K562 (cell line): ENCODE data around the gene DHRS3. TPM values are rescaled to one million over a fixed set of nuclear protein-coding genes. Genes with fewer than 3 reads are reported as not detected.

Experiments used
- ATF4 ChIP-seq: fragments of 450-650 bp; formaldehyde crosslinking; IDR thresholded peaks from 2 replicates; pipeline ENCODE4 v1.4.0; 2022; ENCODE audit warnings: mild to moderate bottlenecking, moderate library complexity
- DACH1 ChIP-seq: fragments of 450-650 bp; IDR thresholded peaks from 2 replicates; pipeline ENCODE4 v1.6.1; 2018; ENCODE audit not compliant: partially characterized antibody
- FOXK2 ChIP-seq, 2 experiments: fragments of 450-650 bp; IDR thresholded peaks in 1 of 2; conservative IDR thresholded peaks in 1 of 2; 2 replicates each; pipeline ENCODE4 v1.6.1; 2016; ENCODE audit warnings: low read depth in 2 of 2, mild to moderate bottlenecking in 1 of 2
- GABPB1 ChIP-seq: sonication (generic); formaldehyde crosslinking; IDR thresholded peaks from 2 replicates; pipeline ENCODE4 v1.8.0; 2022; ENCODE audit warnings: mild to moderate bottlenecking, missing genetic modification reagents
- HNRNPLL ChIP-seq: fragments of 200-400 bp; formaldehyde crosslinking; IDR thresholded peaks from 2 replicates; pipeline ENCODE4 v1.6.1; 2017; ENCODE audit warnings: low read length, low read depth, mild to moderate bottlenecking; ENCODE audit not compliant: poor library complexity, severe bottlenecking
- POLR3G ChIP-seq: IDR thresholded peaks from 2 replicates; pipeline ENCODE4 v1.6.1; 2011; ENCODE audit not compliant: insufficient read length, insufficient replicate concordance; ENCODE audit errors: extremely low read depth
- SIX5 ChIP-seq, 2 experiments: IDR thresholded peaks; 2 replicates each; pipeline ENCODE4 v1.6.1; 2011; ENCODE audit warnings: low read length in 2 of 2, borderline replicate concordance in 1 of 2, low read depth in 1 of 2, mild to moderate bottlenecking in 1 of 2, moderate library complexity in 1 of 2; ENCODE audit not compliant: insufficient read depth in 1 of 2
- TOE1 ChIP-seq, 2 experiments: fragments of 450-650 bp in 1 of 2; sonication (generic) in 1 of 2; formaldehyde crosslinking in 1 of 2; IDR thresholded peaks; 2 replicates each; pipeline versions ENCODE4 v1.7.1 to v1.8.0; 2016 to 2022; ENCODE audit warnings: borderline replicate concordance in 2 of 2, mild to moderate bottlenecking in 2 of 2, antibody characterized with exemption in 1 of 2, inconsistent platforms in 1 of 2, low read depth in 1 of 2, missing genetic modification reagents in 1 of 2, moderate library complexity in 1 of 2
- ZNF12 ChIP-seq: sonication (generic); formaldehyde crosslinking; IDR thresholded peaks from 2 replicates; pipeline ENCODE4 v1.4.0; 2020; ENCODE audit warnings: mild to moderate bottlenecking, missing genetic modification reagents
- ZNF354B ChIP-seq: fragments of 250-450 bp; sonication (Bioruptor Pico); IDR thresholded peaks from 2 replicates; pipeline ENCODE4 v1.4.0; 2020
- ZNF431 ChIP-seq: sonication (generic); formaldehyde crosslinking; IDR thresholded peaks from 2 replicates; pipeline ENCODE4 v1.8.0; 2022; ENCODE audit warnings: mild to moderate bottlenecking, missing genetic modification reagents
- ZNF707 ChIP-seq: fragments of 250-450 bp; sonication (Bioruptor Pico); conservative IDR thresholded peaks from 2 replicates; pipeline ENCODE4 v1.8.0; 2022; ENCODE audit warnings: inconsistent platforms, mild to moderate bottlenecking, moderate library complexity
- polyA plus RNA-seq, 8 experiments: library from polyadenylated mRNA; depleted of rRNA in 4 of 8; stranded (reverse) in 5 of 8; unstranded in 3 of 8; fragments of >200 nt; fragmentation: Nextera tagmentation in 2 of 8; fragmentation: Illumina TruSeq in 1 of 8; extraction: Ambion mirVana in 2 of 8; extraction: Trizol in 1 of 8; gene quantifications; 2 replicates each; pipeline versions ENCODE4 v1.2.1 to v1.2.3, GENCODE V29; 2011 to 2014; ENCODE audit warnings: inconsistent platforms in 1 of 8, missing spikeins in 1 of 8
- total RNA-seq, 7 experiments: library from RNA; depleted of rRNA in 6 of 7; stranded (reverse); fragments of >200 nt in 6 of 7; fragmentation: Illumina TruSeq in 2 of 7; extraction: Trizol in 2 of 7; gene quantifications; 2 replicates each; pipeline versions ENCODE4 v1.2.1 to v1.2.3, GENCODE V29; 2011 to 2021; ENCODE audit warnings: low replicate concordance in 1 of 7
- TF ChIP-seq, protein P1 (sequence below), 2 experiments: fragments of 450-650 bp in 1 of 2; sonication (generic) in 1 of 2; formaldehyde crosslinking in 1 of 2; IDR thresholded peaks; 2 replicates each; pipeline versions ENCODE4 v1.7.1 to v1.9.0; 2016 to 2022; ENCODE audit warnings: inconsistent platforms in 1 of 2, mild to moderate bottlenecking in 1 of 2, missing genetic modification reagents in 1 of 2
- TF ChIP-seq, protein P2 (sequence below): fragments of 250-450 bp; sonication (Bioruptor Pico); IDR thresholded peaks from 2 replicates; pipeline ENCODE4 v1.4.0; 2020; ENCODE audit warnings: mild to moderate bottlenecking, moderate library complexity

Gene DHRS3
- total and polyA plus RNA-seq, 9 of the 15 experiments (the other 6 are each of a cell fraction or from before 2014, with no cell fraction given), result 21.0 to 116 (median 58.7) TPM

GRCh38 chr1:12541274-12542137 lies 76.5 kb downstream of the DHRS3 start (continued):
- TF ChIP-seq TOE1 (IDR thresholded peaks at IDR 0.05; ENCODE audit: borderline replicate concordance), result 0 out of 2 replicates have a peak, but pooled peaks have one; percentile 15
- TF ChIP-seq TOE1 (CRISPR knock-in tag; IDR thresholded peaks at IDR 0.05; ENCODE audit: borderline replicate concordance, low read depth), result no peak
- no peak for TF ChIP-seq POLR3G
- TF ChIP-seq ZNF354B (CRISPR knock-in tag), result no peak
- TF ChIP-seq ZNF707 (CRISPR knock-in tag), result no peak
- TF ChIP-seq DACH1, result no peak
- TF ChIP-seq, protein P1, sequence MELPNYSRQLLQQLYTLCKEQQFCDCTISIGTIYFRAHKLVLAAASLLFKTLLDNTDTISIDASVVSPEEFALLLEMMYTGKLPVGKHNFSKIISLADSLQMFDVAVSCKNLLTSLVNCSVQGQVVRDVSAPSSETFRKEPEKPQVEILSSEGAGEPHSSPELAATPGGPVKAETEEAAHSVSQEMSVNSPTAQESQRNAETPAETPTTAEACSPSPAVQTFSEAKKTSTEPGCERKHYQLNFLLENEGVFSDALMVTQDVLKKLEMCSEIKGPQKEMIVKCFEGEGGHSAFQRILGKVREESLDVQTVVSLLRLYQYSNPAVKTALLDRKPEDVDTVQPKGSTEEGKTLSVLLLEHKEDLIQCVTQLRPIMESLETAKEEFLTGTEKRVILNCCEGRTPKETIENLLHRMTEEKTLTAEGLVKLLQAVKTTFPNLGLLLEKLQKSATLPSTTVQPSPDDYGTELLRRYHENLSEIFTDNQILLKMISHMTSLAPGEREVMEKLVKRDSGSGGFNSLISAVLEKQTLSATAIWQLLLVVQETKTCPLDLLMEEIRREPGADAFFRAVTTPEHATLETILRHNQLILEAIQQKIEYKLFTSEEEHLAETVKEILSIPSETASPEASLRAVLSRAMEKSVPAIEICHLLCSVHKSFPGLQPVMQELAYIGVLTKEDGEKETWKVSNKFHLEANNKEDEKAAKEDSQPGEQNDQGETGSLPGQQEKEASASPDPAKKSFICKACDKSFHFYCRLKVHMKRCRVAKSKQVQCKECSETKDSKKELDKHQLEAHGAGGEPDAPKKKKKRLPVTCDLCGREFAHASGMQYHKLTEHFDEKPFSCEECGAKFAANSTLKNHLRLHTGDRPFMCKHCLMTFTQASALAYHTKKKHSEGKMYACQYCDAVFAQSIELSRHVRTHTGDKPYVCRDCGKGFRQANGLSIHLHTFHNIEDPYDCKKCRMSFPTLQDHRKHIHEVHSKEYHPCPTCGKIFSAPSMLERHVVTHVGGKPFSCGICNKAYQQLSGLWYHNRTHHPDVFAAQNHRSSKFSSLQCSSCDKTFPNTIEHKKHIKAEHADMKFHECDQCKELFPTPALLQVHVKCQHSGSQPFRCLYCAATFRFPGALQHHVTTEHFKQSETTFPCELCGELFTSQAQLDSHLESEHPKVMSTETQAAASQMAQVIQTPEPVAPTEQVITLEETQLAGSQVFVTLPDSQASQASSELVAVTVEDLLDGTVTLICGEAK (IDR thresholded peaks at IDR 0.05), result no peak
- TF ChIP-seq, protein P1 (CRISPR knock-in tag; IDR thresholded peaks at IDR 0.05), result no peak
- 0 out of 2 replicates have a peak, but pooled peaks have one; percentile 30 for TF ChIP-seq GABPB1 (CRISPR knock-in tag)
- no peak for TF ChIP-seq ZNF431 (CRISPR knock-in tag)
- TF ChIP-seq FOXK2 (conservative IDR thresholded peaks at IDR 0.05 in 1 of 2, IDR thresholded peaks at IDR 0.05 in 1 of 2; ENCODE audit: low read depth in 2 of 2), result no peak
- no peak for TF ChIP-seq ATF4 (CRISPR knock-in tag)
- TF ChIP-seq HNRNPLL, result no peak
- no peak for TF ChIP-seq ZNF12 (CRISPR knock-in tag)
- no peak for TF ChIP-seq SIX5 (IDR thresholded peaks at IDR 0.05; ENCODE audit: borderline replicate concordance in 1 of 2, insufficient read depth in 1 of 2, low read depth in 1 of 2, low read length in 2 of 2)
- TF ChIP-seq, protein P2, sequence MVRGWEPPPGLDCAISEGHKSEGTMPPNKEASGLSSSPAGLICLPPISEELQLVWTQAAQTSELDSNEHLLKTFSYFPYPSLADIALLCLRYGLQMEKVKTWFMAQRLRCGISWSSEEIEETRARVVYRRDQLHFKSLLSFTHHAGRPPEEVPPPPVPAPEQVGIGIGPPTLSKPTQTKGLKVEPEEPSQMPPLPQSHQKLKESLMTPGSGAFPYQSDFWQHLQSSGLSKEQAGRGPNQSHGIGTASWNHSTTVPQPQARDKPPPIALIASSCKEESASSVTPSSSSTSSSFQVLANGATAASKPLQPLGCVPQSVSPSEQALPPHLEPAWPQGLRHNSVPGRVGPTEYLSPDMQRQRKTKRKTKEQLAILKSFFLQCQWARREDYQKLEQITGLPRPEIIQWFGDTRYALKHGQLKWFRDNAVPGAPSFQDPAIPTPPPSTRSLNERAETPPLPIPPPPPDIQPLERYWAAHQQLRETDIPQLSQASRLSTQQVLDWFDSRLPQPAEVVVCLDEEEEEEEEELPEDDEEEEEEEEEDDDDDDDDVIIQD (CRISPR knock-in tag), result no peak
